Activated naive CD4-positive, alpha-beta T cell treated with Interleukin-2 at 50 U/mL for 16 hours (primary cell): Measurements from ENCODE around the gene PRCP.

Experiments used
- DNase-seq: peaks from one replicate; pipeline ENCODE4 v3.0.0-alpha.2; 2020

Gene PRCP

GRCh38 chr11:82776377-82776776 is 123.9 kb downstream of the PRCP start:
- DNase-seq, result no peak

- peak; percentile 24 for DNase-seq
Measured at GRCh38 chr11:82775736-82776346, 124.4 kb downstream of the PRCP start.

GRCh38 chr11:82775218-82775617 is 125.0 kb downstream of the PRCP start:
- no peak for DNase-seq
